GM18511 (cell line): ENCODE measurements around the gene CUL5.
A peak's percentile ranks its signal among the peaks of the same experiment; 100 is the strongest.
"Not testable (repeated sequence)": the region's sequence is repeated elsewhere in the genome, so short reads cannot be mapped to it uniquely, and the experiment has no call there.

ENCODE experiments used
- ATAC-seq: cut with Tn5 transposase; IDR thresholded peaks from one replicate; pipeline ENCODE4 v1.9.1; 2021; ENCODE audit warnings: mild to moderate bottlenecking, moderate library complexity; ENCODE audit not compliant: unreplicated experiment

CUL5 gene

GRCh38 chr11:108019870-108020540 is 11.3 kb downstream of the CUL5 start:
- ATAC-seq: no peak

- ATAC-seq: peak; percentile 96
Measured at GRCh38 chr11:108025387-108026080, 16.8 kb downstream of the CUL5 start.

- ATAC-seq: no peak
Measured at GRCh38 chr11:108027057-108027456, 18.4 kb downstream of the CUL5 start.

GRCh38 chr11:108028822-108029441 is 20.2 kb downstream of the CUL5 start:
- not testable (repeated sequence) for ATAC-seq

- not testable (repeated sequence) for ATAC-seq
Measured at GRCh38 chr11:108031604-108032003, 22.9 kb downstream of the CUL5 start.

- no peak for ATAC-seq
Measured at GRCh38 chr11:108032800-108033199, 24.1 kb downstream of the CUL5 start.

GRCh38 chr11:108034034-108034433 is 25.3 kb downstream of the CUL5 start:
- ATAC-seq: no peak

- no peak for ATAC-seq
Measured at GRCh38 chr11:108034952-108035351, 26.3 kb downstream of the CUL5 start.

GRCh38 chr11:108035690-108036089 is 27.0 kb downstream of the CUL5 start:
- ATAC-seq: no peak

GRCh38 chr11:108037211-108037610 is 28.5 kb downstream of the CUL5 start:
- ATAC-seq: no peak

- no peak for ATAC-seq
Measured at GRCh38 chr11:108037636-108038035, 28.9 kb downstream of the CUL5 start.

GRCh38 chr11:108048269-108048668 is 39.6 kb downstream of the CUL5 start:
- ATAC-seq: no peak

GRCh38 chr11:108062336-108062735 is 53.6 kb downstream of the CUL5 start:
- ATAC-seq: no peak

- no peak for ATAC-seq
Measured at GRCh38 chr11:108063410-108063809, 54.7 kb downstream of the CUL5 start.

- peak; percentile 84 for ATAC-seq
Measured at GRCh38 chr11:108069947-108070346, 61.2 kb downstream of the CUL5 start.

- ATAC-seq: no peak
Measured at GRCh38 chr11:108084811-108085210, 76.1 kb downstream of the CUL5 start.

GRCh38 chr11:108085672-108086071 is 77.0 kb downstream of the CUL5 start:
- no peak for ATAC-seq

GRCh38 chr11:108092134-108092533 is 83.4 kb downstream of the CUL5 start:
- no peak for ATAC-seq

- no peak for ATAC-seq
Measured at GRCh38 chr11:108093128-108093904, 84.6 kb downstream of the CUL5 start.

GRCh38 chr11:108097179-108097578 is 88.5 kb downstream of the CUL5 start:
- ATAC-seq: no peak

- no peak for ATAC-seq
Measured at GRCh38 chr11:108101090-108101775, 92.5 kb downstream of the CUL5 start.
